DOHH2 (cell line): ENCODE results near the gene PDIA4.
A peak's percentile ranks its signal among the peaks of the same experiment; 100 is the strongest.

ENCODE experiments used
- H3F3A ChIP-seq: fragments of 200-600 bp; sonication (generic), shearing (Covaris generic); 2 replicates; pipeline ENCODE4 v1.6.0; 2016; ENCODE audit warnings: antibody characterized with exemption, mild to moderate bottlenecking; ENCODE audit not compliant: control insufficient read depth, insufficient read depth
- H3K27ac ChIP-seq: fragments of 200-600 bp; sonication (generic); 2 replicates; pipeline ENCODE4 v1.5.1; 2014; ENCODE audit warnings: low read depth, mild to moderate bottlenecking, low read length, moderate library complexity
- H3K27me3 ChIP-seq: fragments of 200-600 bp; sonication (generic); 2 replicates; pipeline ENCODE4 v1.6.1; 2014; ENCODE audit warnings: mild to moderate bottlenecking, low read length, mixed read lengths; ENCODE audit not compliant: control insufficient read depth
- H3K36me3 ChIP-seq: fragments of 200-600 bp; sonication (generic); 2 replicates; pipeline ENCODE4 v1.6.1; 2014; ENCODE audit warnings: mild to moderate bottlenecking, low read length, moderate library complexity, mixed read lengths; ENCODE audit not compliant: control insufficient read depth
- H3K4me1 ChIP-seq: fragments of 200-600 bp; sonication (generic); 2 replicates; pipeline ENCODE4 v1.6.1; 2014; ENCODE audit warnings: mild to moderate bottlenecking, low read length, mixed read lengths; ENCODE audit not compliant: control insufficient read depth
- H3K4me2 ChIP-seq: fragments of 200-600 bp; sonication (generic); 2 replicates; pipeline ENCODE4 v1.6.0; 2014; ENCODE audit warnings: mild to moderate bottlenecking, low read length, moderate library complexity
- H3K4me3 ChIP-seq: fragments of 200-600 bp; sonication (generic); 2 replicates; pipeline ENCODE4 v1.5.1; 2014; ENCODE audit warnings: mild to moderate bottlenecking, low read length, mixed read lengths
- H3K79me2 ChIP-seq: fragments of 200-600 bp; sonication (generic); 2 replicates; pipeline ENCODE4 v1.6.1; 2014; ENCODE audit warnings: mild to moderate bottlenecking, low read length, mixed read lengths; ENCODE audit not compliant: control insufficient read depth
- H3K9me2 ChIP-seq: fragments of 200-600 bp; sonication (generic); replicated peaks from 2 replicates; pipeline ENCODE4 v1.6.1; 2014; ENCODE audit warnings: mild to moderate bottlenecking, low read length, mixed read lengths; ENCODE audit not compliant: control insufficient read depth
- H3K9me3 ChIP-seq: fragments of 200-600 bp; sonication (generic); 2 replicates; pipeline ENCODE4 v1.6.1; 2014; ENCODE audit warnings: antibody characterized with exemption, low read length, mixed read lengths; ENCODE audit not compliant: control insufficient read depth, insufficient read depth
- H4K20me1 ChIP-seq: fragments of 200-600 bp; sonication (generic); 2 replicates; pipeline ENCODE4 v1.6.0; 2014; ENCODE audit warnings: low read depth, mild to moderate bottlenecking, antibody characterized with exemption, low read length, moderate library complexity; ENCODE audit not compliant: control insufficient read depth, insufficient read depth
- CTCF ChIP-seq: fragments of 200-600 bp; sonication (generic); IDR thresholded peaks from one replicate; pipeline ENCODE4 v1.5.1; 2014; ENCODE audit warnings: antibody characterized with exemption, mild to moderate bottlenecking, low read depth, low read length; ENCODE audit not compliant: poor library complexity, severe bottlenecking
- EZH2phosphoT487 ChIP-seq: fragments of 200-600 bp; sonication (generic); IDR thresholded peaks from 2 replicates; pipeline ENCODE4 v1.6.1; 2017; ENCODE audit warnings: borderline replicate concordance, mild to moderate bottlenecking, antibody characterized with exemption, low read length, moderate library complexity, mixed read lengths

Gene PDIA4

GRCh38 chr7:148967602-148968001, 60.7 kb downstream of the PDIA4 start:
- Histone ChIP-seq H3K79me2 (no peaks in the 10 kb centered on the region), H3K9me2 (no peaks in the 10 kb centered on the region), H3K4me3 (no peak overlapping the region), H4K20me1 (no peaks in the 10 kb centered on the region), H3K4me2 (peak overlapping the region; percentile 56; the same call in 1 of the 2 replicates), H3K27ac (no peak overlapping the region), H3K36me3 (no peaks in the 10 kb centered on the region), H3K27me3 (peaks cover 9% of the 10 kb centered on the region; the same call in 1 of the 2 replicates), H3K4me1 (peaks cover 37% of the 10 kb centered on the region), H3K9me3 (no peaks in the 10 kb centered on the region), H3F3A (0 out of 2 replicates have a peak, but pooled peaks cover 3% of the 10 kb centered on the region)
- no peak for TF ChIP-seq EZH2phosphoT487
- no peak for TF ChIP-seq CTCF

GRCh38 chr7:148967032-148967372, 61.3 kb downstream of the PDIA4 start:
- Histone ChIP-seq H3K4me1 (peaks cover 42% of the 10 kb centered on the region), H3K4me2 (peak overlapping the region; percentile 56), H3K27me3 (peaks cover 13% of the 10 kb centered on the region; the same call in 1 of the 2 replicates), H3K4me3 (peak overlapping the region; percentile 65), H3K36me3 (no peaks in the 10 kb centered on the region), H3K9me2 (no peaks in the 10 kb centered on the region), H4K20me1 (no peaks in the 10 kb centered on the region), H3K27ac (no peak overlapping the region), H3K9me3 (no peaks in the 10 kb centered on the region), H3F3A (0 out of 2 replicates have a peak, but pooled peaks cover 3% of the 10 kb centered on the region), H3K79me2 (no peaks in the 10 kb centered on the region)
- TF ChIP-seq CTCF (peak; percentile 35), EZH2phosphoT487 (no peak)

- H3K79me2 ChIP-seq = no peaks in the 10 kb centered on the region
- TF ChIP-seq CTCF (no peak), EZH2phosphoT487 (no peak)
- H3K27ac ChIP-seq = no peak overlapping the region
- peaks cover 42% of the 10 kb centered on the region for H3K4me1 ChIP-seq
- H4K20me1 ChIP-seq = no peaks in the 10 kb centered on the region
- peak overlapping the region; percentile 86 for H3K4me2 ChIP-seq
- peaks cover 14% of the 10 kb centered on the region for H3K27me3 ChIP-seq
- H3K4me3 ChIP-seq = peak overlapping the region; percentile 83
- H3K36me3 ChIP-seq = no peaks in the 10 kb centered on the region
- H3K9me3 ChIP-seq = no peaks in the 10 kb centered on the region
- H3F3A ChIP-seq = 0 out of 2 replicates have a peak, but pooled peaks cover 3% of the 10 kb centered on the region
- no peaks in the 10 kb centered on the region for H3K9me2 ChIP-seq
These were observed 63.6 kb downstream of the PDIA4 start for GRCh38 chr7:148964483-148965267.
